Islet of Langerhans (tissue), 1 donor: ENCODE measurements around the gene DOCK6.

Experiments
- FAIRE-seq: peaks from one replicate; lab custom pipeline; 2011; peaks lifted over from hg19 to GRCh38; lab: Jason Lieb, UNC

DOCK6 gene

GRCh38 chr19:11278670-11279069 lies 16.3 kb upstream of the DOCK6 start:
- FAIRE-seq, result no peak

DNA sequence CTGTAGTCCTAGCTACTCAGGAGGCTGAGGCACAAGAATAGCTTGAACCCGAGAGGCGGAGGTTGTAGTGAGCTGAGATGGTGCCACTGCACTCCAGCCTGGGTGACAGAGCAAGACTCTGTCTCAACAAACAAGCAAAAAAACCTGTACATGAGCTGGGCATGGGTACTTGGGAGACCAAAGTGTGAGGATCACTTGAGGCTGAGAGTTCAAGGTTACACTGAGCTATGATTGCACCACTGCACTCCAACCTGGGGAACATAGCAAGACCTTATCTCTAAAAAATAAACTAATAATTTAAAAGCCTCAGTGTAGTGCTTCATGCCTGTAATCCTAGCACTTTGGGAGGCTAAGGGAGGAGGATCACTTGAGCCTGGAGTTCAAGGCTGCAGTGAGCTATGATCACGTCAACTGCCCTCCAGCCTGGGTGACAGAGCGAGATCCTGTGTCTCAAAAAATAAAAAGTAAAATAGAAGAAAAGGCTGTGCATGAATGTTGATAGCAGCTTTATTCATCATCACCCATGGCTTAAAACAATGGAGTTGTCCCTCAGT lies 12.3 kb upstream of the DOCK6 start:
- no peak for FAIRE-seq

GRCh38 chr19:11273989-11274388 lies 11.7 kb upstream of the DOCK6 start:
- FAIRE-seq, result no peak

GRCh38 chr19:11273296-11273695 lies 11.0 kb upstream of the DOCK6 start:
- FAIRE-seq, result no peak

GRCh38 chr19:11269408-11269807 lies 7.1 kb upstream of the DOCK6 start:
- no peak for FAIRE-seq

DNA sequence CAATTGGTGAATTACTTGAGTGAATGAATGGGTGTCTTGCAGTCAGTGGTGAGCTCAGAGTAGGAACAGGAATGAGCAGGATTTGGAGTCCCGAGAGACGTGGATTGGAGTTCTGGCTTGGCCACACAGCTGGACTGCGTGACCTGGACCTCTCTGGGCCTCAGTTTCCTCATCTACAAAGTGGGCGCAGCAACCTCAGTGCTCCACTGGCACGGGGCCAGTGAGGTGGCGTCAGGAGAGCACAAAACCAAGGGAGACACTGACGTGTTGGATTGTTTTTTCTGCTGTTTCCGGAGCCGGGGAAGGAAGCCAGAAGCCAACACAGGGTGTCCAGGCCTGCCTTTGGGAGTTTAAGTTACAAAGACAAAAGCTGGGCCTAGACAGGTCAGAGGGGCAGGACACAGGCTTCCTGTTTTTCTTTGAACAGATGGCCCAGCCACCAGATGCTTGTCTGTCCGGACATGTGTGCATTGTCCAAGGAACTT lies 6.5 kb upstream of the DOCK6 start:
- no peak for FAIRE-seq

DNA sequence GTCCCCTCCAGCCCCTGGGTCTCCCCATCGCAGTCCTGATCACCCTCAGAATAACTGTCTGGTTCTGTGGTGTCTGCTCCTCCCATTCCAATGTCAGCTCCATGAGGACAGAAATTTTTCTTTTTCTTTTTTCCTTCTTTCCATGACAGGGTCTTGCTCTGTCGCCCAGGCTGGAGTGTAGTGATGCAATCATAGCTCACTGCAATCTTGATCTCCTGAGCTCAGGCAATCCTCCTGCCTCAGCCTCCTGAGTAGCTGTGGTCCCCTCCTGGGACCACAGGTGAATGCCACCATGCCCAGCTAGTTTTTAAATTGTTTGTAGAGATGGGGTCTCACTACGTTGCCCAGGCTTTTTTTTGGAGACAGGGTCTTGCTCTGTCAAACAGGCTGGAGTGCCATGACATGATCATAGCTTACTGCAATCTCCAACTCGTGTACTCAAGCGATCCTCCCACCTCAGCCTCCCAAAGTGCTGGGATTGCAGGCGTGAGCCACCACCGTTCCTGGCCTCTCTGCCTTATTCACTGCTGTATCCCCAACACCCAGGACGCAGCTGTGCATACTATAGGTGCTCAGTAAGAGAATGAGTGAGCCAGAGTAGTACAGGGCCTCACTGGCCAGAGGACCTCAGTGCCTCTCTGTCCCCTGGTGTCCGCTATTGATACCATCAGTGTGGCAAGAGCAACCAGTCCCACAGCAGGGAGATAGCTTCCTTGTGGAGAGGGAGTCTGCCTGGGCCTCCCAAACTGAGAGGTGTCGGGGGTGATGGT lies 5.2 kb upstream of the DOCK6 start:
- FAIRE-seq, result no peak

DNA sequence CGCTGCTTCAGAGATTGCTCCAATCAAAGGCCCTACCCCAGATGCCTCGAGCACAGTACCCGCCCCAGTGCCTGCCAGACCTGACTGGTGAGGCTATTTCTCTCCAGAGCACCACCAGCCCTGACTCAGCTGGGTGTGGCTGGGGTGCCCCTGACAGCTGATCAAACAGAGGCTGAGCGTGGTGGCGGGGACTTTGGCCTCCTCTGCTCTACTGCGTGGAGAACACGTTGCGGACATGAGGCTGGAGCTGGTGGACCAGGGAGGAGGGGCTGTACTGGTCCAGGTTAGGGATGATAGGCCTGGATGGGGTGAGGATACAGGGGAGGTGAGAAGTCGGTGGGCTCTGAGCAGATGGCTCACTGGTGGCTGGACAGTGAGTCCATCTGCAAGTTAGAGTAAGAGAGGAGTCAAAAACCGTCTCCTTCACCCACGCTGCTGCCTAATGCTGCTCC lies 3.5 kb upstream of the DOCK6 start:
- no peak for FAIRE-seq

GRCh38 chr19:11265177-11265784 lies 3.0 kb upstream of the DOCK6 start:
- no peak for FAIRE-seq

- FAIRE-seq, result no peak
Measured at GRCh38 chr19:11264452-11265176, 2.3 kb upstream of the DOCK6 start.

DNA sequence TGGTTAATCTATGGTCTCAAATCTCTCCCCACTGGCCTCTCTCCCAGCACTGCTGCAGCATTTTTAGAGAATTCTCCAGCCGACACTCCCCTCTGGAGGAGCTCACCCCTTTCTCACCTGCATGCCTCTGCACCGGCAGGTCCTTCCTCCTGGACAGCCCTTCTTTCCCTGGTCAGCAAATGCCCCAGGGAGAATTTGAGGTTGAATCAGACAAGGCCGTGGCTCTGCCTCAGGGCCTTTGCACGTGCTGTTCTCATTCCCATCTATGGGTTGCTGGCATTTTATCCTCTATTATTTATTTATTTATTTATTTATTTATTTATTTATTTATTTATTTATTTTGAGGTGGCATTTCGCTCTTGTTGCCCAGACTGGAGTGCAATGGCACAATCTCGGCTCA lies 1.4 kb upstream of the DOCK6 start:
- no peak for FAIRE-seq

- FAIRE-seq, result no peak
Measured at GRCh38 chr19:11261431-11261970, 823 bp downstream of the DOCK6 start.

DNA sequence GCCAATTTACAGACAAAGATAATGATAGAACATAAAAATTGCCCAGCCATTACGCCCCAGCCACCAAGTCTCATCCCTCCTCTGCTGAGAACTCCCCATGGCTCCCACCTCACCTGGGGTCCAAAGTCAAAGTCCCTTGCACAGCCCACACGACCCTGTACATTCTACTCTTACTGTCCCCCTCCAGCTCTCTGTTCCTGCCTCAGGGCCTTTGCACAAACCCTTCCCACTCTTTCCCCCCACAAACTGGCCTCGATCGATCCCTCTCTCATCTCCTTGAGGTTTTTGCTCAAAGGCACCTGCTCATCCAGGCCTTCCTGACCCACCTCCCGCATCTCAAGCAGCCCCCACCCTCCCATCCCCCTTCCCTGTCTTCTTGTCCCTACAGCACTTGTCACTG lies 1.3 kb downstream of the DOCK6 start:
- FAIRE-seq, result no peak

DNA sequence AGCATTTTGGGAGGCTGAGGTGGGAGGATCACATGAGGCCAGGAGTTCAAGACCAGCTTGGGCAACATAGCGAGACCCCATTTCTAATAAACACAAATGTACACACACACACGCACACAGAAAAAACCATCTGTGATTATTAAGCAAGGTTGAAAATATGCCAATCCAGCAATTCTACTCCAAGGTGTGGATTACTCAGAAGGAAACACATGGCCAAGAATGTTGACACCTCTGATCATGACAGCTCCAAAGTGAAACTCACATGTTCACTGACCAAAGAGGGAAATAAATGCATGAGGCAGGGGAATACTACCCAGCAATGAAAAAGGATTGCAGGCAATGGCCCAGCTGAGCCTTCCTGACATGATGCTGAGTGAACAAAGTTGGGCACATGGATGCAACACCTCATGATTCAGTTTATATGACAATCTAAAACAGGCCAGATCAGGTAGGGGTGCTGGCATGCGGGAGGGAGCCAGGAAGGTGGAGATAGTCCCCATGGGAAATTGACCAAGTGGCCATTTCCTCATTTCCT lies 4.4 kb downstream of the DOCK6 start:
- no peak for FAIRE-seq

DNA sequence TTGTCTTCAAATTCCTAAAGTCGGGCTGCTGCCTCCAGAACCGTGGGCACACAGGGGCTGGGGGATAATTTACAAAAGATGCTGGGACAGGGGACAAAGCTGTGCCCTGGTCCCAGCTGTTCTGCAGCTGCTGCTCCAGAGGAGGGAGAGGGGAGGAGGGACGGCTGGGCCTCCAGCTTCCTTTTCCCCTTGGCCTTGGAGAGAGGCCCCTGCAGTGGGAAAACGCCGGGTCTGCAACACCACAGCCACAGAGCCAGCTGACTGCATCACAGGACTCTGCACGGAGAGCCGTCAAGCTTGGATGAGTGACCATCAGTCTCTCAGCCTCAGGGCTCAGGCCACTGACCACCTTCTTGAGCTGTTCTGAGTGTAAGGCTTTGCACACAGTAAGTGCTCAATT lies 6.1 kb downstream of the DOCK6 start:
- FAIRE-seq, result no peak

GRCh38 chr19:11254666-11255065 lies 7.7 kb downstream of the DOCK6 start:
- no peak for FAIRE-seq

GRCh38 chr19:11252665-11253355 lies 9.5 kb downstream of the DOCK6 start:
- FAIRE-seq, result no peak

- no peak for FAIRE-seq
Measured at GRCh38 chr19:11251650-11252314, 10.5 kb downstream of the DOCK6 start.

DNA sequence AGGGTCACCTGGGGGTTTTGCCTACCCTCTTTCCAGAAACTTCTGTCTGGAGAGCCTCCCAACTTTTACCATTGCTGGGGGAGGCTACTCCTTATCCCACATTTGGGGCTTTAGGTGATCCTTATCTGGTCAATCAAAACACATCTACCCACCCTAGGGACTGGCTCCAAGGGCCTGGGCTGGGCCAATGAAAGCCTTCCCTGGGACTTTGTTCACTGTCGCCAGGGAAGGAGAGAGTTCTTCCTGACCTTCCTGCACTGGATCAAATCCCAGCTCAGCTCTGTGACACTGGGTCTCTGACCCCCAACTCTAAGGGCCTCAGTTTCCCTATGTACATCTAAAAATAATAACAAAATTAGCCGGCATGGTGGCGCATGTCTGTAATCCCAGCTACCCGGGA lies 11.1 kb downstream of the DOCK6 start:
- no peak for FAIRE-seq

DNA sequence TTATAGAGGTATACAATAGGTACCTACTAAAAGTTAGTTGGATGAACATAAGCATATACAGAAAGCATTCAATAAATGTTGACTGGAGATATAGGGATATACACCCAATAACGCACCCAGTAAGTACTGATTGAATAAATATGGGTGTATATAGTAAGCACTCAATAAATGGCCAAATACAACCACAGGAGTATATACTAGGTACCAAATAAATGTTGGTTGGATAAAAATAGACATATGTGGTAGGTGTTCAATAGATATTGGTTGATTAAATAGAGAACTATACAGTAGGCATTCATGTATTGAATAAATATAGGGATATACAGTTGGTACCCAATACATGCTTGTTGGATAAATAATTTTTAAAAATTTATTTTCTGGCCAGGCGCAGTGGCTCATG lies 13.5 kb downstream of the DOCK6 start:
- FAIRE-seq, result no peak

GRCh38 chr19:11247934-11248333 lies 14.4 kb downstream of the DOCK6 start:
- FAIRE-seq, result no peak
